ENCODE results near the gene LAMC3. TPM values are rescaled to one million over a fixed set of nuclear protein-coding genes. Genes with fewer than 3 reads are reported as not detected.

LAMC3 gene
- total and polyA plus RNA-seq, 2 experiments from 2014 or later = 29.5 to 43.4 TPM

DNA sequence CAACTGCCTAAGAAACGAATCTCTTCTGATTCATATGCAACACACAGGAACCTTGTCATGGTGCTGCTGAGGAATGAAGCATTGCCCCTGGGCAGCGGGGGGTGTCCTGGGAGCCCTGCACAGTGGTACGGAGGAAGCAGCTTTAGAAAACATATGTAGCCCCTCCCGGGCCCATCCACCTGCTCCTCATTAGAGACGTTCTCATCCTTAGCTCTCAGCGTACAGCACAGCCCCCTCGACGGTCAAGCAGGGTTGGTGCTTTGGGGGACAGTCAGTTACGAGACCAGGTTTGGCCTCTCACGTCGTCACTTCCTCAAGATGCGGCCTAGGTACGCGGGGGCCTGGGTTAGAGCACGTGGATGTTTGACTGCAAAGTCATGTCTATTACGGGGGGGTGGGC is 28.4 kb upstream of the LAMC3 start:
- Histone ChIP-seq H2AFZ (no peak overlapping the region), H4K20me1 (ENCODE audit: insufficient read depth, poor library complexity, severe bottlenecking) (no peaks in the 10 kb centered on the region), H3K79me2 (no peaks in the 10 kb centered on the region), H3K4me2 (no peak overlapping the region), H3K4me3 (no peak overlapping the region), H3K27me3 (no peaks in the 10 kb centered on the region), H3K9me3 (ENCODE audit: low read depth) (no peaks in the 10 kb centered on the region), H3K27ac (no peak overlapping the region), H3K9me2 (replicated peaks; ENCODE audit: insufficient read depth) (no peaks in the 10 kb centered on the region), H3K4me1 (ENCODE audit: insufficient read depth) (no peaks in the 10 kb centered on the region), H3K36me3 (replicated peaks; ENCODE audit: insufficient read depth, low read depth) (peaks cover 2% of the 10 kb centered on the region)
- TF ChIP-seq EZH2 (IDR thresholded peaks at IDR 0.05; ENCODE audit: borderline replicate concordance) (no peak), CTCF (IDR thresholded peaks at IDR 0.05; ENCODE audit: poor library complexity) (no peak), EZH2phosphoT487 (IDR thresholded peaks at IDR 0.05; ENCODE audit: low read depth, severe bottlenecking, unreplicated experiment) (no peak)
- no peak for DNase-seq (ENCODE audit: low spot score)
- whole genome bisulfite sequencing (ENCODE audit: low lambda C conversion rate, missing lambda C conversion rate) = 86% methylated on average over 16 of the region's 16 CpGs

DNA sequence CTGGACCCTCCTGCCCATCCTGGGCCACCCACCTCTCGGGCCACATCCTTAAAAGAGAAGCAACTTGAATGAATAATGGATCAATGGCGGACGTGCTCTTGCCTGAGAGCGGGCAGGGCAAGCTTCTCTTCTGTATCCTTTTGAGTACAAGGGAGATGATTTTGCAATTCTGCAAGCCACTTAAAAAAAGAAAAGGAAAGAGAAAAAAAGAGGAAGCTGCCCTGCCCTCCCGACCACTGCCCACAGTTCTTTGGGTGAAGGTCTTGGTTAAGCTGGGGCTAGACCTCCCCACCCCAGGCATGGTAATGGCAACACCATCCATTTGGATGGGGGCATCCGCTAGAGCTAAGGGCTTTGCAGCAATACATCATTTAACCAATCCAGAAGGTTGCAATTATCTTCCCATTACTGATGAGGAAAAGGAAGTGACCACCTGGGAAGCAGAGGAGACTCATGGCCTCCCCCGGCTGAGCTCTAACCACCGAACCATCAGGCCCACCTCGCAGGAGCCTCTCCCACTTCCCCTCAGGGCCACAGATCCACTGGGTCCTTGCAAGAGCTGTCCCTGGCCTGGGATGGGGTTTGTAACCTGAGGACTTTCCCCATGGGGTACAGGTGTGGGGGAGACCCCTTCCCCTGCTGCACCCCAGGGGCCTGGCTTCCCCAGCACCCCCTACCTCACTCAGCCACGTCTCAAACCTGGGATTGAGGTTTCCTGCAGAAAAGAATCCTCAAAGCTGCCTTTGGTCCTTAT is 27.8 kb upstream of the LAMC3 start:
- 91% methylated on average over 10 of the region's 10 CpGs for WGBS (ENCODE audit: low lambda C conversion rate, missing lambda C conversion rate)
- H4K20me1 ChIP-seq (ENCODE audit: insufficient read depth, poor library complexity, severe bottlenecking) = no peaks in the 10 kb centered on the region
- no peak for TF ChIP-seq EZH2phosphoT487 (IDR thresholded peaks at IDR 0.05; ENCODE audit: low read depth, severe bottlenecking, unreplicated experiment)
- no peak for TF ChIP-seq EZH2 (IDR thresholded peaks at IDR 0.05; ENCODE audit: borderline replicate concordance)
- TF ChIP-seq CTCF (IDR thresholded peaks at IDR 0.05; ENCODE audit: poor library complexity) = no peak
- peaks cover 2% of the 10 kb centered on the region for H3K36me3 ChIP-seq (replicated peaks; ENCODE audit: insufficient read depth, low read depth)
- DNase-seq (ENCODE audit: low spot score) = no peak
- H3K9me3 ChIP-seq (ENCODE audit: low read depth) = no peaks in the 10 kb centered on the region
- H3K4me3 ChIP-seq = no peak overlapping the region
- no peaks in the 10 kb centered on the region for H3K9me2 ChIP-seq (replicated peaks; ENCODE audit: insufficient read depth)
- H2AFZ ChIP-seq = no peak overlapping the region
- H3K27me3 ChIP-seq = no peaks in the 10 kb centered on the region
- H3K79me2 ChIP-seq = no peaks in the 10 kb centered on the region
- no peak overlapping the region for H3K4me2 ChIP-seq
- H3K4me1 ChIP-seq (ENCODE audit: insufficient read depth) = no peaks in the 10 kb centered on the region
- no peak overlapping the region for H3K27ac ChIP-seq

DNA sequence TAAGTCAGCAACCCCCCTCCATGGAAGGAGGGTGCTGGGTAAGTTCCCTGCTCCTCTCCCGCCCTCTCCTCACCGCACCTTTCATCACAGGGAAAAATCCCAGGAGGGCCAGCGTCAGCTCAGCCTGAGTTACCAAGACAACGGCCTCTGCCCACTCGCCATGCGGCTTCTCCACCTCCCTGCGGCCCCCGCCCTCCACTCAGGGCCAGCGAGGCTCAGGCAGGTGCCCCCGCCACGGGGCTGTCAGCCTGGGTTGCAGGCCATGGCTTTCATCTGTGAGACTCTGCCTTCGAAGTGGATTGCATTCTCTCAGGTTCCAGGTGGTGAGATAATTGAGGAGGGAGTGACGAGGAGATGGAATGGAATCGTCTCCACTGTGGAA is 27.2 kb upstream of the LAMC3 start:
- Histone ChIP-seq H3K4me1 (ENCODE audit: insufficient read depth) (no peaks in the 10 kb centered on the region), H3K9me3 (ENCODE audit: low read depth) (no peaks in the 10 kb centered on the region)
- TF ChIP-seq EZH2phosphoT487 (IDR thresholded peaks at IDR 0.05; ENCODE audit: low read depth, severe bottlenecking, unreplicated experiment) (no peak), EZH2 (IDR thresholded peaks at IDR 0.05; ENCODE audit: borderline replicate concordance) (no peak), CTCF (IDR thresholded peaks at IDR 0.05; ENCODE audit: poor library complexity) (no peak)

More for the DNA sequence above, 27.2 kb upstream of the LAMC3 start:
- 66% methylated on average over 14 of the region's 14 CpGs for WGBS (ENCODE audit: low lambda C conversion rate, missing lambda C conversion rate)
- no peaks in the 10 kb centered on the region for H3K9me2 ChIP-seq (replicated peaks; ENCODE audit: insufficient read depth)
- no peak for DNase-seq (ENCODE audit: low spot score)
- no peak overlapping the region for H3K4me3 ChIP-seq
- H3K27me3 ChIP-seq = no peaks in the 10 kb centered on the region
- peaks cover 2% of the 10 kb centered on the region for H3K36me3 ChIP-seq (replicated peaks; ENCODE audit: insufficient read depth, low read depth)
- H3K79me2 ChIP-seq = no peaks in the 10 kb centered on the region
- H2AFZ ChIP-seq = no peak overlapping the region
- H3K27ac ChIP-seq = no peak overlapping the region
- no peaks in the 10 kb centered on the region for H4K20me1 ChIP-seq (ENCODE audit: insufficient read depth, poor library complexity, severe bottlenecking)
- H3K4me2 ChIP-seq = no peak overlapping the region
